NCI-H526 (cell line): ENCODE data around the gene SKA2.
"Not testable (repeated sequence)": the region's sequence is repeated elsewhere in the genome, so short reads cannot be mapped to it uniquely, and the experiment has no call there.

Experiments used
- DNase-seq, 2 experiments: peaks; one replicate each; lab custom pipeline; 2025; lab: John Stamatoyannopoulos, UW

The SKA2 gene

GRCh38 chr17:59097876-59098275, 57.1 kb downstream of the SKA2 start:
- no peak for DNase-seq

- no peak for DNase-seq
These were observed 60.0 kb downstream of the SKA2 start for GRCh38 chr17:59094861-59095530.

GRCh38 chr17:59093702-59094231, 61.2 kb downstream of the SKA2 start:
- DNase-seq: no peak

- no peak for DNase-seq
These were observed 61.8 kb downstream of the SKA2 start for GRCh38 chr17:59093145-59093701.

GRCh38 chr17:59090593-59090992, 64.4 kb downstream of the SKA2 start:
- DNase-seq: not testable (repeated sequence)

GRCh38 chr17:59084154-59084553, 70.8 kb downstream of the SKA2 start:
- DNase-seq: no peak

GRCh38 chr17:59074494-59074893, 80.5 kb downstream of the SKA2 start:
- no peak for DNase-seq

GRCh38 chr17:59073972-59074371, 81.0 kb downstream of the SKA2 start:
- no peak for DNase-seq

- no peak for DNase-seq
These were observed 85.1 kb downstream of the SKA2 start for GRCh38 chr17:59069856-59070255.

- no peak for DNase-seq
These were observed 87.2 kb downstream of the SKA2 start for GRCh38 chr17:59067756-59068155.

GRCh38 chr17:59067340-59067739, 87.6 kb downstream of the SKA2 start:
- no peak for DNase-seq

- no peak for DNase-seq
These were observed 92.5 kb downstream of the SKA2 start for GRCh38 chr17:59062509-59062908.
